WTC11 (cell line): ENCODE results near the gene ARHGAP26. TPM values are rescaled to one million over a fixed set of nuclear protein-coding genes. Genes with fewer than 3 reads are reported as not detected.
A peak's percentile ranks its signal among the peaks of the same experiment; 100 is the strongest.

Experiments
- ATAC-seq: fragments of 200-7000 bp; cut with Tn5 transposase; 2 replicates; pipeline ENCODE4 v1.10.0; 2021; ENCODE audit warnings: mild to moderate bottlenecking, moderate library complexity
- CTCF ChIA-PET: fragments of 300-600 bp; sonication (Branson Sonifier 250); formaldehyde crosslinking; loops from one replicate; lab custom pipeline; 2021; ENCODE audit warnings: antibody characterized with exemption; lab: Charles Lee
- POLR2A ChIA-PET: fragments of 350-600 bp; sonication (Branson Sonifier 250); formaldehyde crosslinking; loops from one replicate; lab custom pipeline; 2021; ENCODE audit warnings: antibody characterized with exemption; lab: Charles Lee
- DNase-seq: peaks from one replicate; pipeline ENCODE4 v3.0.0; 2021; ENCODE audit warnings: low spot score
- H3K27ac Mint-ChIP-seq: 2 replicates; pipeline ENCODE4 v1.8.0; 2021; ENCODE audit warnings: mixed read lengths
- H3K27me3 Mint-ChIP-seq: 2 replicates; pipeline ENCODE4 v1.8.0; 2021; ENCODE audit warnings: low read depth, mild to moderate bottlenecking, moderate library complexity, mixed read lengths
- H3K36me3 Mint-ChIP-seq: 2 replicates; pipeline ENCODE4 v1.8.0; 2021; ENCODE audit warnings: mixed read lengths
- H3K4me1 Mint-ChIP-seq: 2 replicates; pipeline ENCODE4 v1.8.0; 2022; ENCODE audit warnings: mixed read lengths
- H3K4me3 Mint-ChIP-seq: 2 replicates; pipeline ENCODE4 v1.8.0; 2021; ENCODE audit warnings: mild to moderate bottlenecking, moderate library complexity, mixed read lengths
- H3K9me3 Mint-ChIP-seq: 2 replicates; pipeline ENCODE4 v1.8.0; 2021; ENCODE audit warnings: mixed read lengths
- AR ChIP-seq: fragments of 250-450 bp; sonication (Bioruptor Pico); IDR thresholded peaks from 2 replicates; pipeline ENCODE4 v1.9.0; 2021; ENCODE audit warnings: mild to moderate bottlenecking
- CBFB ChIP-seq: sonication (generic); formaldehyde crosslinking; IDR thresholded peaks from 2 replicates; pipeline ENCODE4 v1.8.1; 2022; ENCODE audit warnings: mild to moderate bottlenecking, low read depth, missing genetic modification reagents
- CDX4 ChIP-seq: fragments of 250-450 bp; sonication (Bioruptor Pico); IDR thresholded peaks from 2 replicates; pipeline ENCODE4 v1.9.0; 2021; ENCODE audit warnings: moderate library complexity, mild to moderate bottlenecking, inconsistent platforms, borderline replicate concordance
- ELF4 ChIP-seq: sonication (generic); formaldehyde crosslinking; IDR thresholded peaks from 2 replicates; pipeline ENCODE4 v1.8.1; 2022; ENCODE audit warnings: low read depth, mild to moderate bottlenecking, moderate library complexity, missing genetic modification reagents
- EMX1 ChIP-seq: fragments of 250-450 bp; sonication (Bioruptor Pico); IDR thresholded peaks from 2 replicates; pipeline ENCODE4 v1.8.0; 2021; ENCODE audit warnings: mild to moderate bottlenecking
- FOXK1 ChIP-seq: sonication (generic); formaldehyde crosslinking; IDR thresholded peaks from 2 replicates; pipeline ENCODE4 v1.8.0; 2022; ENCODE audit warnings: mild to moderate bottlenecking, moderate library complexity, missing genetic modification reagents
- GABPB1 ChIP-seq: sonication (generic); formaldehyde crosslinking; IDR thresholded peaks from 2 replicates; pipeline ENCODE4 v1.8.1; 2023; ENCODE audit warnings: mild to moderate bottlenecking, missing genetic modification reagents
- HMGA2 ChIP-seq: fragments of 250-450 bp; sonication (Bioruptor Pico); IDR thresholded peaks from 2 replicates; pipeline ENCODE4 v1.4.0; 2021; ENCODE audit warnings: mild to moderate bottlenecking, moderate library complexity
- KAT7 ChIP-seq: sonication (generic); formaldehyde crosslinking; IDR thresholded peaks from 2 replicates; pipeline ENCODE4 v1.8.1; 2023; ENCODE audit warnings: missing genetic modification reagents, mild to moderate bottlenecking, borderline replicate concordance
- MAX ChIP-seq: sonication (generic); formaldehyde crosslinking; IDR thresholded peaks from 2 replicates; pipeline ENCODE4 v1.8.0; 2022; ENCODE audit warnings: mild to moderate bottlenecking, missing genetic modification reagents
- NFE2L1 ChIP-seq: sonication (generic); formaldehyde crosslinking; IDR thresholded peaks from 2 replicates; pipeline ENCODE4 v1.8.1; 2023; ENCODE audit warnings: missing genetic modification reagents
- RELA ChIP-seq: sonication (generic); formaldehyde crosslinking; IDR thresholded peaks from 2 replicates; pipeline ENCODE4 v1.8.1; 2022; ENCODE audit warnings: missing genetic modification reagents, mild to moderate bottlenecking, borderline replicate concordance
- STAT6 ChIP-seq: sonication (generic); formaldehyde crosslinking; conservative IDR thresholded peaks from 2 replicates; pipeline ENCODE4 v1.8.1; 2023; ENCODE audit warnings: mild to moderate bottlenecking, low read depth, missing genetic modification reagents, moderate library complexity
- TEAD4 ChIP-seq: sonication (generic); formaldehyde crosslinking; IDR thresholded peaks from 2 replicates; pipeline ENCODE4 v1.8.0; 2022; ENCODE audit warnings: mild to moderate bottlenecking, missing genetic modification reagents
- ZBTB21 ChIP-seq: sonication (generic); formaldehyde crosslinking; IDR thresholded peaks from 2 replicates; pipeline ENCODE4 v1.8.1; 2023; ENCODE audit warnings: mild to moderate bottlenecking, missing genetic modification reagents, borderline replicate concordance
- ZNF121 ChIP-seq: sonication (generic); formaldehyde crosslinking; IDR thresholded peaks from 2 replicates; pipeline ENCODE4 v1.8.0; 2023; ENCODE audit warnings: missing genetic modification reagents
- ZNF138 ChIP-seq: sonication (generic); formaldehyde crosslinking; conservative IDR thresholded peaks from 2 replicates; pipeline ENCODE4 v1.8.1; 2022; ENCODE audit warnings: mild to moderate bottlenecking, moderate library complexity, missing genetic modification reagents
- ZNF416 ChIP-seq: fragments of 250-450 bp; sonication (Bioruptor Pico); IDR thresholded peaks from 2 replicates; pipeline ENCODE4 v1.9.0; 2021; ENCODE audit warnings: mild to moderate bottlenecking, inconsistent platforms
- total RNA-seq: library from RNA; stranded (reverse); gene quantifications from 3 replicates; pipeline ENCODE4 v1.2.3, GENCODE V29; 2021

The ARHGAP26 gene
- total RNA-seq, 1 experiment from 2014 or later = 22.3 TPM

GRCh38 chr5:142796492-142797109 lies 26.4 kb downstream of the ARHGAP26 start:
- peaks cover 38% of the 10 kb centered on the region for H3K4me1 Mint-ChIP-seq

GRCh38 chr5:142797420-142797819 lies 27.2 kb downstream of the ARHGAP26 start:
- CTCF ChIA-PET = interaction anchor here (0.6 to 2.7 kb wide), 8 partner anchors 14 to 84 kb away, joined by 3 to 13 read pairs (median 4); partner anchors contain the start of gene ARHGAP26
- POLR2A ChIA-PET = interaction anchor here (1.0 kb wide), 1 partner anchor 11 kb away, joined by 6 read pairs; no protein-coding TSS in a partner anchor
- ATAC-seq (peak; percentile 60; the same call in 1 of the 2 replicates), DNase-seq (no peak)
- TF ChIP-seq ZNF138 = no peak
- TF ChIP-seq EMX1 (CRISPR knock-in tag) = no peak
- TF ChIP-seq AR = no peak
- TF ChIP-seq HMGA2 (CRISPR knock-in tag) = no peak
- TF ChIP-seq MAX (CRISPR knock-in tag) = no peak
- no peak for TF ChIP-seq FOXK1 (CRISPR knock-in tag)
- no peak for TF ChIP-seq KAT7 (CRISPR knock-in tag)
- TF ChIP-seq RELA (CRISPR knock-in tag) = no peak
- TF ChIP-seq CBFB (CRISPR knock-in tag) = no peak
- no peak for TF ChIP-seq STAT6 (CRISPR knock-in tag)
- TF ChIP-seq NFE2L1 (CRISPR knock-in tag) = no peak
- no peaks in the 10 kb centered on the region for H3K27me3 Mint-ChIP-seq
- H3K36me3 Mint-ChIP-seq = no peaks in the 10 kb centered on the region
- H3K27ac Mint-ChIP-seq = no peak overlapping the region
- no peaks in the 10 kb centered on the region for H3K9me3 Mint-ChIP-seq
- H3K4me1 Mint-ChIP-seq = peaks cover 40% of the 10 kb centered on the region
- H3K4me3 Mint-ChIP-seq = no peak overlapping the region

More at GRCh38 chr5:142796492-142797109, 26.4 kb downstream of the ARHGAP26 start:
- H3K9me3 Mint-ChIP-seq = no peaks in the 10 kb centered on the region
- POLR2A ChIA-PET = interaction anchor here (1.0 kb wide), 1 partner anchor 10 kb away, joined by 6 read pairs; no protein-coding TSS in a partner anchor
- no peak for DNase-seq
- CTCF ChIA-PET = interaction anchor here (0.6 to 2.7 kb wide), 5 partner anchors 17 to 92 kb away, joined by 3 to 13 read pairs (median 4); no protein-coding TSS in a partner anchor
- H3K27ac Mint-ChIP-seq = no peak overlapping the region; the same call in 1 of the 2 replicates
- H3K4me3 Mint-ChIP-seq = no peak overlapping the region
- H3K36me3 Mint-ChIP-seq = no peaks in the 10 kb centered on the region
- no peak for ATAC-seq
- no peaks in the 10 kb centered on the region for H3K27me3 Mint-ChIP-seq
- no peak for TF ChIP-seq ELF4 (CRISPR knock-in tag)
- TF ChIP-seq, all 79 proteins: peak for 0

GRCh38 chr5:142798099-142798770 lies 28.1 kb downstream of the ARHGAP26 start:
- Mint-ChIP-seq H3K4me3 (no peak overlapping the region), H3K27me3 (no peaks in the 10 kb centered on the region), H3K9me3 (no peaks in the 10 kb centered on the region), H3K4me1 (peaks cover 38% of the 10 kb centered on the region), H3K27ac (no peak overlapping the region), H3K36me3 (no peaks in the 10 kb centered on the region)
- no peak for ATAC-seq
- CTCF ChIA-PET = interaction anchor here (1.0 to 2.7 kb wide), 5 partner anchors 18 to 90 kb away, joined by 3 to 13 read pairs (median 6); partner anchors contain the start of gene ARHGAP26
- POLR2A ChIA-PET = no interaction called here
- DNase-seq = no peak
- no peak for TF ChIP-seq RELA (CRISPR knock-in tag)
- no peak for TF ChIP-seq ZBTB21 (CRISPR knock-in tag)
- TF ChIP-seq GABPB1 (CRISPR knock-in tag) = no peak
- TF ChIP-seq ZNF121 (CRISPR knock-in tag) = no peak
- TF ChIP-seq ZNF416 (CRISPR knock-in tag) = no peak
- no peak for TF ChIP-seq CDX4 (CRISPR knock-in tag)
- TF ChIP-seq TEAD4 (CRISPR knock-in tag) = no peak
- TF ChIP-seq MAX (CRISPR knock-in tag) = no peak
- TF ChIP-seq AR = no peak
- TF ChIP-seq EMX1 (CRISPR knock-in tag) = no peak
